K562 (cell line): ENCODE data around the gene NACC1. TPM values are rescaled to one million over a fixed set of nuclear protein-coding genes. Genes with fewer than 3 reads are reported as not detected.
A peak's percentile ranks its signal among the peaks of the same experiment; 100 is the strongest.

Experiments used
- ATAC-seq: fragments of 200-7000 bp; cut with Tn5 transposase; 3 replicates; pipeline ENCODE4 v1.9.1; 2020; ENCODE audit warnings: moderate library complexity
- BruUV-seq: library from RNA; stranded (reverse); fragments of 400-500 nt; replicated peaks from 2 replicates; lab custom pipeline; 2021; lab: Mats Ljungman, UMichigan
- CTCF ChIA-PET: fragments of 300-600 bp; formaldehyde crosslinking; extraction: SDS; loops from one replicate; lab custom pipeline; 2021; ENCODE audit warnings: low intra/inter-chr PET ratio; lab: Yijun Ruan, JAX
- POLR2A ChIA-PET: fragments of 300-600, 350-650 bp; sonication (Branson Sonifier 250); formaldehyde crosslinking; extraction: SDS; loops from one replicate; lab custom pipeline; 2021; ENCODE audit warnings: antibody characterized with exemption, inconsistent platforms; lab: Yijun Ruan, JAX
- DNase-seq, 4 experiments: peaks; one replicate each; pipeline versions ENCODE4 v3.0.0 to v3.0.0-alpha.2; 2011 to 2018; ENCODE audit warnings: low spot score in 3 of 4, mixed read lengths in 3 of 4; ENCODE audit errors: extremely low read depth in 1 of 4
- FAIRE-seq: peaks from 2 replicates; lab custom pipeline; 2011; peaks lifted over from hg19 to GRCh38; lab: Jason Lieb, UNC
- H2AFZ ChIP-seq: 2 replicates; pipeline ENCODE4 v1.6.0; 2011; ENCODE audit warnings: low read depth, low read length, control low read depth, inconsistent platforms
- H3K27ac ChIP-seq: fragments of 200-600 bp; 3 replicates; pipeline ENCODE4 v1.8.0; 2011; ENCODE audit warnings: low read depth, mild to moderate bottlenecking, control low read depth, inconsistent platforms, low read length, moderate library complexity, mixed read lengths; ENCODE audit errors: extremely low read depth
- H3K27me3 ChIP-seq, 2 experiments: fragments of 300-600 bp in 1 of 2; 2 replicates in 1 of 2; 3 replicates in 1 of 2; pipeline versions ENCODE4 v1.6.0 to v1.8.0; 2011; ENCODE audit warnings: inconsistent platforms in 2 of 2, low read length in 2 of 2, mild to moderate bottlenecking in 1 of 2, mixed read lengths in 1 of 2, moderate library complexity in 1 of 2; ENCODE audit not compliant: control insufficient read depth in 2 of 2, insufficient read depth in 2 of 2
- H3K36me3 ChIP-seq: fragments of 300-600 bp; 3 replicates; pipeline ENCODE4 v1.8.0; 2011; ENCODE audit warnings: mild to moderate bottlenecking, low read length, inconsistent platforms; ENCODE audit not compliant: control insufficient read depth, insufficient read depth
- H3K4me1 ChIP-seq, 2 experiments: fragments of 200-600 bp in 1 of 2; replicated peaks in 1 of 2; 2 replicates in 1 of 2; 3 replicates in 1 of 2; pipeline versions ENCODE4 v1.5.1 to v1.8.0; 2011; ENCODE audit warnings: inconsistent platforms in 2 of 2, low read length in 2 of 2, mild to moderate bottlenecking in 1 of 2, mixed read lengths in 1 of 2, moderate library complexity in 1 of 2; ENCODE audit not compliant: control insufficient read depth in 2 of 2, insufficient read depth in 2 of 2
- H3K4me2 ChIP-seq: 2 replicates; pipeline ENCODE4 v1.6.1; 2011; ENCODE audit warnings: low read length, control low read depth, inconsistent platforms, mixed read lengths; ENCODE audit not compliant: insufficient read depth
- H3K4me3 ChIP-seq: fragments of 200-600 bp; sonication (generic), shearing (Covaris generic); 2 replicates; pipeline ENCODE4 v1.5.1; 2016; ENCODE audit warnings: control low read depth, inconsistent platforms
- H3K79me2 ChIP-seq: fragments of 200-600 bp; 3 replicates; pipeline ENCODE4 v1.8.0; 2011; ENCODE audit warnings: low read length, inconsistent platforms; ENCODE audit not compliant: control insufficient read depth, insufficient read depth
- H3K9ac ChIP-seq, 2 experiments: 2 replicates each; pipeline versions ENCODE4 v1.6.0 to v1.6.1; 2011; ENCODE audit warnings: low read depth in 2 of 2, low read length in 2 of 2, control low read depth in 1 of 2, inconsistent platforms in 1 of 2, mild to moderate bottlenecking in 1 of 2, mixed read lengths in 1 of 2; ENCODE audit not compliant: insufficient read depth in 1 of 2
- H3K9me1 ChIP-seq: one replicate; pipeline ENCODE4 v1.6.0; 2011; ENCODE audit warnings: inconsistent platforms, mild to moderate bottlenecking, low read length, moderate library complexity; ENCODE audit not compliant: control insufficient read depth, insufficient read depth
- H3K9me3 ChIP-seq: replicated peaks from 2 replicates; pipeline ENCODE4 v1.5.1; 2011; ENCODE audit warnings: low read depth, low read length, inconsistent platforms; ENCODE audit not compliant: control insufficient read depth, insufficient read depth
- H4K20me1 ChIP-seq: replicated peaks from 2 replicates; pipeline ENCODE4 v1.6.1; 2011; ENCODE audit warnings: low read length, inconsistent platforms, mixed read lengths; ENCODE audit not compliant: control insufficient read depth, insufficient read depth
- ATF3 ChIP-seq, 2 experiments: fragments of 450-650 bp in 1 of 2; sonication (generic) in 1 of 2; formaldehyde crosslinking in 1 of 2; IDR thresholded peaks in 1 of 2; conservative IDR thresholded peaks in 1 of 2; 2 replicates each; pipeline versions ENCODE4 v1.6.1 to v1.8.1; 2016 to 2023; ENCODE audit warnings: mild to moderate bottlenecking in 2 of 2, moderate library complexity in 2 of 2, inconsistent platforms in 1 of 2, missing genetic modification reagents in 1 of 2
- CBX8 ChIP-seq: fragments of 200-600 bp; sonication (generic); IDR thresholded peaks from 2 replicates; pipeline ENCODE4 v1.6.1; 2012; ENCODE audit warnings: borderline replicate concordance, mixed run types, low read depth, mild to moderate bottlenecking, moderate library complexity, mixed read lengths, low read length, control low read depth, inconsistent platforms; ENCODE audit not compliant: poor library complexity, severe bottlenecking; ENCODE audit errors: extremely low read depth
- CREB1 ChIP-seq, 2 experiments: sonication (generic) in 1 of 2; formaldehyde crosslinking in 1 of 2; IDR thresholded peaks; 2 replicates each; pipeline versions ENCODE4 v1.6.1 to v1.8.0; 2012 to 2022; ENCODE audit warnings: inconsistent platforms in 1 of 2, mild to moderate bottlenecking in 1 of 2, missing genetic modification reagents in 1 of 2, moderate library complexity in 1 of 2
- CREB3L1 ChIP-seq: fragments of 450-650 bp; IDR thresholded peaks from 2 replicates; pipeline ENCODE4 v1.6.1; 2014; ENCODE audit warnings: low read depth, mild to moderate bottlenecking, moderate library complexity, borderline replicate concordance
- PKNOX1 ChIP-seq: fragments of 450-650 bp; IDR thresholded peaks from 2 replicates; pipeline ENCODE4 v1.6.1; 2016
- SRSF3 ChIP-seq: fragments of 200-400 bp; formaldehyde crosslinking; IDR thresholded peaks from 2 replicates; pipeline ENCODE4 v1.6.1; 2016; ENCODE audit warnings: mild to moderate bottlenecking, low read length, moderate library complexity; ENCODE audit not compliant: insufficient read depth
- STAT5B ChIP-seq: fragments of 250-450 bp; sonication (Bioruptor Pico); IDR thresholded peaks from 2 replicates; pipeline ENCODE4 v1.8.0; 2021; ENCODE audit warnings: mild to moderate bottlenecking, inconsistent platforms
- TAF7 ChIP-seq: fragments of 450-650 bp; IDR thresholded peaks from 2 replicates; pipeline ENCODE4 v1.6.1; 2016; ENCODE audit warnings: missing genetic modification characterization, missing compliant biosample characterization
- TCF7 ChIP-seq: sonication (generic); IDR thresholded peaks from 2 replicates; pipeline ENCODE4 v1.6.1; 2016; ENCODE audit warnings: antibody characterized with exemption, borderline replicate concordance
- TRIM24 ChIP-seq, 2 experiments: fragments of 450-650 bp; IDR thresholded peaks; 2 replicates each; pipeline ENCODE4 v1.6.1; 2016
- ZBTB2 ChIP-seq: fragments of 450-650 bp; IDR thresholded peaks from 2 replicates; pipeline ENCODE4 v1.6.1; 2016; ENCODE audit warnings: antibody characterized with exemption
- ZNF133 ChIP-seq: fragments of 250-450 bp; sonication (Bioruptor Pico); IDR thresholded peaks from 2 replicates; pipeline ENCODE4 v1.4.0; 2020; ENCODE audit warnings: mild to moderate bottlenecking
- ZNF140 ChIP-seq: fragments of 250-450 bp; sonication (Bioruptor Pico); IDR thresholded peaks from 2 replicates; pipeline ENCODE4 v1.8.0; 2021; ENCODE audit warnings: moderate library complexity, mild to moderate bottlenecking, inconsistent platforms
- ZNF699 ChIP-seq: fragments of 250-450 bp; sonication (Bioruptor Pico); IDR thresholded peaks from 2 replicates; pipeline ENCODE4 v1.8.0; 2021; ENCODE audit warnings: mild to moderate bottlenecking, moderate library complexity; ENCODE audit not compliant: insufficient replicate concordance
- WGBS: fragments of 100-300 bp; shearing (Covaris generic); methylation state at CpG from one replicate; pipeline ENCODE4 v1.1.6; 2016; ENCODE audit warnings: low coverage, mixed read lengths; ENCODE audit not compliant: insufficient coverage; ENCODE audit errors: missing lambda C conversion rate; 5-methylcytosine and 5-hydroxymethylcytosine counted together
- in situ Hi-C: fragments of 300-500 bp; cut with MboI; formaldehyde crosslinking; loops from 4 replicates; pipeline ENCODE4 v1.15.0; 2018; ENCODE audit warnings: inconsistent platforms, mixed read lengths
- intact Hi-C: fragments of 100-400 bp; cut with micrococcal nuclease; formaldehyde crosslinking; loops from 2 replicates; pipeline ENCODE4 v1.14.2; 2022
- polyA plus RNA-seq, 8 experiments: library from polyadenylated mRNA; depleted of rRNA in 4 of 8; stranded (reverse) in 5 of 8; unstranded in 3 of 8; fragments of >200 nt; fragmentation: Nextera tagmentation in 2 of 8; fragmentation: Illumina TruSeq in 1 of 8; extraction: Ambion mirVana in 2 of 8; extraction: Trizol in 1 of 8; gene quantifications; 2 replicates each; pipeline versions ENCODE4 v1.2.1 to v1.2.3, GENCODE V29; 2011 to 2014; ENCODE audit warnings: inconsistent platforms in 1 of 8, missing spikeins in 1 of 8
- total RNA-seq, 7 experiments: library from RNA; depleted of rRNA in 6 of 7; stranded (reverse); fragments of >200 nt in 6 of 7; fragmentation: Illumina TruSeq in 2 of 7; extraction: Trizol in 2 of 7; gene quantifications; 2 replicates each; pipeline versions ENCODE4 v1.2.1 to v1.2.3, GENCODE V29; 2011 to 2021; ENCODE audit warnings: low replicate concordance in 1 of 7

Gene NACC1
- total and polyA plus RNA-seq, 9 of the 15 experiments (the other 6 are each of a cell fraction or from before 2014, with no cell fraction given), result 0.04 to 96.6 (median 25.8) TPM

DNA sequence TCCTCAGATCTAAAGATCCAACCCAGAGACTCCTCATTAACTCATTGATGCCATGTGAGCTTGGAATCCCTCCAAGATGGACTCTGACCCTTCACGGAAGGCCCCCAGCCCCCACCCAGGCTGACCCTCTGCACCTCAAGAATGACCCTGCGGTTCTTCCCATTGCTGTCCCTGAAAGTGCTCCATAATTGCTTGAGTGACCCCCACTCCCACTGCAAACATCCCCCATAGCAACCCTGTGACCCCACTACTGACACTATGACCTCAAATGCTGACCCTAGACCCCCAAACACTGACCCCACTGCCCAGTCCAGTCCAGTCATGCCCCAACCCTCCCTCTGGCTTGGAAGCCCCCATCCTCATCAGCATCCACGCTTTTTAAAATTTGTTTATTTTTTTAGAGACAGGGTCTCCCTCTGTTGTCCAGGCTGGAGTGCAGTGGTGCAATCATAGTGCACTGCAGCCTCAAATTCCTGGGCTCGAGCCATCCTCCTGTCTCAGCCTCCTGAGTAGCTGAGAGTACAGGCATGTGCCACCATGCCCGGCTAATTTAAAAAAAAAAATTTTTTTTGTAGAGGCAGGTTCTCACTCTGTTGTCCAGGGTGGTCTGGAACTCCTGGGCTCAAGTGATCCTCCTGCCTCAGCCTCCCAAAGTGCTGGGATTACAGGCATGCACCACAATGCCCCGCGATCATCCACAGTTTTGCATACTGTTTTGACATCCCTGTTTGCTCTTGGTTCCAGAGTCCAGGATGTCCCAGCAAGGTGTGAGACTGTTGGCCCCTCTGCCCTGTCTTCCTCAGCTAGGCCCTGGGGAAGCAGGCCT, 16.3 kb upstream of the NACC1 start (continued):
- no peak for TF ChIP-seq ZBTB2
- TF ChIP-seq SRSF3, result no peak
- TF ChIP-seq TRIM24 (IDR thresholded peaks at IDR 0.05), result no peak
- TF ChIP-seq STAT5B (CRISPR knock-in tag), result no peak
- no peak for TF ChIP-seq ZNF140 (CRISPR knock-in tag)
- TF ChIP-seq, all 486 proteins: peak for 30

GRCh38 chr19:13102416-13102665, 15.7 kb upstream of the NACC1 start:
- CTCF ChIA-PET, result interaction anchor here (0.6 kb wide), 1 partner anchor 9 kb away, joined by 5 read pairs; no protein-coding TSS in a partner anchor
- ATAC-seq (no peak), DNase-seq (no peak), FAIRE-seq (no peak)
- peak overlapping the region; percentile 95 to 99 for H3K9ac ChIP-seq
- no TSS peak for BruUV-seq
- peak overlapping the region; percentile 98 for H3K4me3 ChIP-seq
- H3K4me1 ChIP-seq, result peaks cover 19 to 64% of the 10 kb centered on the region in 2 experiments
- peaks cover 54% of the 10 kb centered on the region for H3K79me2 ChIP-seq
- no peaks in the 10 kb centered on the region for H3K27me3 ChIP-seq
- H3K27ac ChIP-seq, result peak overlapping the region; percentile 98
- H2AFZ ChIP-seq, result no peak overlapping the region; the same call in 1 of the 2 replicates
- 0% methylated on average over 7 of the region's 7 CpGs for WGBS
- intact Hi-C loops, result loop anchor here (2.0 to 10.0 kb wide), 3 partner anchors 14 to 132 kb away; partner anchors contain the start of genes IER2, STX10 and TRMT1
- H3K9me1 ChIP-seq, result no peaks in the 10 kb centered on the region
- peaks cover 49% of the 10 kb centered on the region for H3K36me3 ChIP-seq
- H3K9me3 ChIP-seq, result no peaks in the 10 kb centered on the region
- no peaks in the 10 kb centered on the region for H4K20me1 ChIP-seq
- peak overlapping the region; percentile 99 for H3K4me2 ChIP-seq
- POLR2A ChIA-PET, result interaction anchor here (1.2 to 3.1 kb wide), 3 partner anchors 50 to 68 kb away, joined by 3 to 16 read pairs (median 16); no protein-coding TSS in a partner anchor
- in situ Hi-C loops, result no loop called here
- TF ChIP-seq PKNOX1 (no peak; the same call in 1 of the 2 replicates), CBX8 (no peak), CREB1 (IDR thresholded peaks at IDR 0.05) (no peak), CREB1 (CRISPR knock-in tag; IDR thresholded peaks at IDR 0.05) (0 out of 2 replicates have a peak, but pooled peaks have one; percentile 56), TCF7 (no peak), ZNF133 (no peak), CREB3L1 (peak; percentile 43; the same call in 1 of the 2 replicates), TAF7 (tag) (no peak), ZNF699 (CRISPR knock-in tag) (no peak), ATF3 (IDR thresholded peaks at IDR 0.05) (no peak), ATF3 (CRISPR knock-in tag; conservative IDR thresholded peaks at IDR 0.05) (no peak)
